RPMI8226 (cell line): ENCODE data around the gene USP36.

ENCODE experiments used
- DNase-seq: peaks from one replicate; pipeline ENCODE4 v3.0.0-alpha.2; 2015

Gene USP36

DNA sequence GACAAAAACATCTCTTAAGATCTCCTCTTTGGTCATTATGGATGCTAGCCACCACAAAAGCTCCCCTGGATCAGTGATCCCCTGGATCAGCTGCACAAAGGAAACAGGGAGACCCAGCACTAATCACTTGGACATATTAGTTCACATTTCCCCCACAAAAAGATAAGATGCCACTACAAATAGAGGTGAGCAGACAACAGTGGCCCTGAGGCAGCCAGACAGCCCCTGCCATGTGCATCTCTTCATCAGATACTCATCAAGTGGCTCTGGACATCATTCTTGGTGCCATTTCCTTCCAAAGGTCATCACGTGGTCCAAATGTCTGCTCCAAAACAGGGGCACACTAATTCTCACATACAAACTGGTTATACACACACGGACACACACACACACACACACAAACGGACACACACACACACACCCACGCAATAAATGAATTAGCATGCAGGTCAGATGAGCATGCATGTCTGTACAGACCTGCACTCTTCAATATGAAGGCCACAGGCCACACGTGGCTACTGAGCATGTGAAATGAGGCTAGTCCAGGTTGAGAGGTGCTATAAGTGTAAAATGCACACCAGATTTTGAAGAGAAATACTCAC lies 4.1 kb downstream of the USP36 start:
- no peak for DNase-seq

GRCh38 chr17:78834571-78834970 lies 6.0 kb downstream of the USP36 start:
- no peak for DNase-seq

DNA sequence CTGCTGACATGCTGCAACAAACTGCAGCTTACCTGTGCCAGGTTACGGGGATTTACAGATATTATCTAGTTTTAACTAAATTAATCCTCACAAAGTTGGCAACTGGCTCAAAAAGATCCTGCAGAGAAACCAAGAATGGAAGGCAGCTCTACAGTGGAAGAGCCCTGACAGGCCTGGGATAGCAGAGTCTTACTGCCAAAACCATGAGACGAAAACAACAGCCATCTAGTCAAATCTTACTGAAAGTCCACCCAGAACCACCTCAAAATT lies 8.1 kb downstream of the USP36 start:
- DNase-seq, result no peak

- DNase-seq, result no peak
Measured at GRCh38 chr17:78831688-78832540, 8.7 kb downstream of the USP36 start.

DNA sequence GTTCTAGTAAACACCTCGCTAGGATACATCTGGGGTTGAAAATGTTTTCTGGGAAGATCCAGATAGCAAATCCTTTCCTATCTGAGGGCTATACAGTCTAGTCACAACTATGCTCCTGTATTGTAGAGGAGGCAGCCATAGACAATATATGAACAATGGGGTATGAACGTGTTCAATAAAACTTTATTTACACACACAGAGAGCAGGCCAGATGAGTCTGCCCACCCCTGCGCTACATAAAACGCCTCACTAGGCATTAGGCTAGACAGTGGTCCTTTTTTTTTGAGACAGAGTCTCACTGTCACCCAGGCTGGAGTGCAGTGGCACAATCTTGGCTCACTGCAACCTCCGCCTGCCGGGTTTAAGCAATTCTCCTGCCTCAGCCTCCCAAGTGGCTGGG lies 11.1 kb downstream of the USP36 start:
- DNase-seq, result no peak

GRCh38 chr17:78828470-78829185 lies 12.0 kb downstream of the USP36 start:
- DNase-seq, result no peak

- no peak for DNase-seq
Measured at GRCh38 chr17:78826836-78827509, 13.6 kb downstream of the USP36 start.

GRCh38 chr17:78826421-78826820 lies 14.2 kb downstream of the USP36 start:
- DNase-seq, result no peak

DNA sequence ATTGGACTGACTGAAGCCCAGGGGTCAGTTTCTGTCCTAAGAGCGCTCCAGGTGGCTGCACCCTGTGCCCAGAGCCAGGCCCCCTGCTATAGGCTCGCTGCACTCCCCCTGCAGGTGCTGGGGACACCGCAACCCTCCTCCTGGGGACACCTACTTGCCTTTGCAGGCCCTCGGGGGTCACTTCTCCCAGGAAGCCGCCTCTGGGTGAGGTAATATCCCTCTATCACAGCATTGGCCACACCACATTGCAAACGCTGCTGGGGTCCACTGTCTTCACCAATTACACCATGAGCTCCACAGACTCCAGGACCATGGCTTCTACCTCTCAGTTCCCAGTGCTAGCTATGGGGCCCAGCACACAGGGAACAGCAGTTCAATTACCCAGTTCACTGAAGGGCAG lies 14.9 kb downstream of the USP36 start:
- no peak for DNase-seq

- no peak for DNase-seq
Measured at GRCh38 chr17:78824240-78824639, 16.4 kb downstream of the USP36 start.

GRCh38 chr17:78823282-78824046 lies 17.1 kb downstream of the USP36 start:
- DNase-seq, result no peak

DNA sequence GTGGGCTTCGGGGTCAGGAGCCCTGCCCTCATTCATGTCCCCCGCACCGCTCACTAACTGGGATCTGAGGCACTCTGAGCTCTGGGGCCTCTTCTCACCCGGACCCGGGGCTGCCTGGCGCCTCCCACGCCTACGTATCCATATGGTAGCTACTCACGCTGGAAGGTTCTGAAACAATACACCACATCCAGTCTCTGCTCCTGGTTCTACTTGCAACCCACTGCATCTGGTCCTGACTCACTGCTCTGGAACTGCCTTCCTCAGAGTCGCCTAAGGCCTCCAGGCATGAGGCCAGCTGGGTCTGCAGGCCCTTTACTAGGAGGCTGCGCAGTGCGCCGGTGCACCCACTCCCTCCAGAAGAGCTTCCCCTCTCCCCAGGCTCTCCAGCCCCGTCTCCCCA lies 18.1 kb downstream of the USP36 start:
- DNase-seq, result no peak

DNA sequence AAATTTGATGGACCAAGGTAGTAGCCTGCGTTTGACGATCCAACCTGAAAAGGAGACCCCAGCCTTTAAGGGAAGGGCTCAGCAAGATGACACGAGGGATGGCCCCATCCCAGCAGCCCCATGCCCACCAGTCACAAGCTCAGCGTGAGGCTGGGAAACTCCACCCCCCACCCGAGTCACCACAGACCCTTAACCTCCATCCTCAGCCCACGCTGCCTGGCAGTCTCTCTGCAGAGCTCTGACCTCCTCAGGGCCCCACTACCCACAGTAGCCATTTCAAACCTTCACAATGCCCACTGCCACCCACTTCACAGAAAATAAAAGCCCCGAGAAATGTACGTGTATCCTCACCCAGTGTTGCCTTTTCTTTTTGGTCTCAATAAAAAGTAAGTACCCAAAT lies 18.7 kb downstream of the USP36 start:
- DNase-seq, result no peak

GRCh38 chr17:78820841-78821240 lies 19.8 kb downstream of the USP36 start:
- DNase-seq, result no peak

- no peak for DNase-seq
Measured at GRCh38 chr17:78819806-78820792, 20.5 kb downstream of the USP36 start.

GRCh38 chr17:78819402-78819801 lies 21.2 kb downstream of the USP36 start:
- DNase-seq, result no peak

- no peak for DNase-seq
Measured at GRCh38 chr17:78818932-78819331, 21.7 kb downstream of the USP36 start.

- DNase-seq, result no peak
Measured at GRCh38 chr17:78818152-78818846, 22.3 kb downstream of the USP36 start.

DNA sequence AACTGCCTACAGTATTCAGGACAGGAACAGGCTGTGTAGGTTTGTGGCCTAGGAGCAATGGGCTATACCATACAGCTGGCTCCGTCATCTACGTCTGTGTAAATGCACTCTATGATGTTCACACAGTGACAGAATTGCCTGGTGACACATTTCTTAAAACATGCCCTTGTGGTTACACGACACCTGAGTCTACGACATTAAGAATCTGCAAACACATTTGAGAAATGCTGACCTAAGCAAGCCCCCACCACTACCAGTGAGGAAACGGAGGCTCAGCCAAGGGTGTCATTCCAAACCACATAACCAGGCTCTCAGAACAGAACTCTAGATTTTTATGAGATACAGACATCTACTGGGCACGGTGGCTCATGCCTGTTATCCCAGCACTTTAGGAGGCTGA lies 23.5 kb downstream of the USP36 start:
- DNase-seq, result no peak

DNA sequence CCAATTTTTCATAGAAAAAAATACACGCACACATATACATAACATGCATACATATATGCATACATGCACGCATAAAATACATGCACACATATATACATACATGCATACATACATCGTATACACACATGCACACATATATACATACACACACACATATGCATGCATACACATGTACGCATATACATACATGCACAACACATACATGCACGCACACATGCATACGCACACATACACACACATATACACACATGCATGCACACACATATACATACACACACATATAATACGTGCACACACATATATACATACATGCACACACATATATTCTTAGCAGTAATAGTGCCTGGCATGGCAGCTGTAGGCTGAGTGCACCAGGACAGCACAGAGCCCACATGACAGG lies 24.9 kb downstream of the USP36 start:
- no peak for DNase-seq

- DNase-seq, result no peak
Measured at GRCh38 chr17:78812855-78813254, 27.8 kb downstream of the USP36 start.
